Subcutaneous adipose tissue (tissue), 4 donors: ENCODE results near the gene MFNG. TPM values are rescaled to one million over a fixed set of nuclear protein-coding genes. Genes with fewer than 3 reads are reported as not detected.

Source experiments
- CTCF ChIP-seq: fragments of 450-650 bp; IDR thresholded peaks from one replicate; pipeline ENCODE4 v1.5.1; 2016; ENCODE audit warnings: low read depth, mild to moderate bottlenecking, control low read depth, antibody characterized with exemption, moderate library complexity
- total RNA-seq, 4 donors: library from RNA; depleted of rRNA; stranded (reverse); fragments of >200 nt; gene quantifications; one replicate each; pipeline ENCODE4 v1.1.0, GENCODE V29; 2016

The MFNG gene
- total RNA-seq, 4 donors from 2014 or later: 9.0 to 24.3 (median 17.3) TPM

GRCh38 chr22:37427711-37428635, 58.2 kb downstream of the MFNG start:
- TF ChIP-seq CTCF: no peak

- no peak for TF ChIP-seq CTCF
Observed at GRCh38 chr22:37427135-37427710, 59.0 kb downstream of the MFNG start, which contains the start of gene ELFN2. Gene ELFN2, minus strand, starts transcription at chr22:37427479. Its CDS starts 51,945 bp downstream, at chr22:37375534.

GRCh38 chr22:37426706-37427134, 59.5 kb downstream of the MFNG start:
- TF ChIP-seq CTCF: no peak

- TF ChIP-seq CTCF: no peak
Observed at GRCh38 chr22:37425800-37426705, 60.1 kb downstream of the MFNG start.

GRCh38 chr22:37425369-37425768, 60.8 kb downstream of the MFNG start:
- TF ChIP-seq CTCF: no peak

- no peak for TF ChIP-seq CTCF
Observed at GRCh38 chr22:37423283-37423682, 62.9 kb downstream of the MFNG start.
